Stimulated activated CD8-positive, alpha-beta memory T cell treated with anti-CD3 and anti-CD28 coated beads, Interleukin-2, amount 100 ng/mL, for 1 hour (primary cell): Measurements from ENCODE around the gene TBC1D10B.

Source experiments
- DNase-seq, 2 donors: peaks; one replicate each; pipeline ENCODE4 v3.0.0-alpha.2; 2020; ENCODE audit warnings: low read depth in 2 of 2

TBC1D10B gene, protein sequence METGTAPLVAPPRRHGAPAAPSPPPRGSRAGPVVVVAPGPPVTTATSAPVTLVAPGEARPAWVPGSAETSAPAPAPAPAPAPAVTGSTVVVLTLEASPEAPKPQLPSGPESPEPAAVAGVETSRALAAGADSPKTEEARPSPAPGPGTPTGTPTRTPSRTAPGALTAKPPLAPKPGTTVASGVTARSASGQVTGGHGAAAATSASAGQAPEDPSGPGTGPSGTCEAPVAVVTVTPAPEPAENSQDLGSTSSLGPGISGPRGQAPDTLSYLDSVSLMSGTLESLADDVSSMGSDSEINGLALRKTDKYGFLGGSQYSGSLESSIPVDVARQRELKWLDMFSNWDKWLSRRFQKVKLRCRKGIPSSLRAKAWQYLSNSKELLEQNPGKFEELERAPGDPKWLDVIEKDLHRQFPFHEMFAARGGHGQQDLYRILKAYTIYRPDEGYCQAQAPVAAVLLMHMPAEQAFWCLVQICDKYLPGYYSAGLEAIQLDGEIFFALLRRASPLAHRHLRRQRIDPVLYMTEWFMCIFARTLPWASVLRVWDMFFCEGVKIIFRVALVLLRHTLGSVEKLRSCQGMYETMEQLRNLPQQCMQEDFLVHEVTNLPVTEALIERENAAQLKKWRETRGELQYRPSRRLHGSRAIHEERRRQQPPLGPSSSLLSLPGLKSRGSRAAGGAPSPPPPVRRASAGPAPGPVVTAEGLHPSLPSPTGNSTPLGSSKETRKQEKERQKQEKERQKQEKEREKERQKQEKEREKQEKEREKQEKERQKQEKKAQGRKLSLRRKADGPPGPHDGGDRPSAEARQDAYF

DNA sequence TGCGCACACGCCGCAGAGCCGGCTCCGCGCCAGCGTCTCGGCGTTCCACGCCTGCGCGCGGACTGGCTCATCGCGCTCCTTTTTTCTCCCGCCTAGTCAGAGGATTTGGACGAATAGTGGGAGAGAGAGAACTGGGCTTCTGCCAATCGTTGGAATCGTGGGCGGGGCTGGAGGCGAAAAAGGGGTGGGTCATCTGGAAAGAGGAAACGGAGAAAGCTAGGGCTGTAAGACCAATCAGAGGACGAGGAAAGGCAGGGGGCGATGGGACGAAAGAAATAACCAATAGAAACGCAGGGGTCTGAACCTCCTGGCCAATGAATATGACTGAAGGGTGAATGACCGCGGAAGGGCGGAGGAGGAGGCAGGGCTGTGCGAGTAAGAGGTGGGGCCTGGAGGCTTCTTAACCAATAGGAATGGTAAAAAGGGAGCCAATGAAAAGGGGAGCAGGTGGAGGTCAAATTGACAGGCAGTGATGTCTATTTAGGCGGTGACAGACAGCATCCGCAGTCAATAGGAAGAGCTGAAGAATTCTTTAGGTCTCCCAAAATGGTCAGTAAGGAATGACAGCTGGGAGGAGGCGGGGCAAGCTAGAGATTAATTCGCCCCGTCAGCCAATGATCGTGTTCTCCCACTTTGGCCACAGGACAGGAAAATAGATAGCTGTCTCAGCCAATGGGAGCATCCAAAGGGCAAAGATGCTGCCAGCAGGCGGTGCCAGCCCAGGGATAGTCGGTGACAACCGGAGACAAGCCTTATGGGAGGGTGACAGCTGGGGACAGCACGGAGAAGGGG lies at the start of gene TBC1D10B:
Gene TBC1D10B (minus strand): TSS at position 39 of the 792 bp plus-strand sequence. CDS start 311 bp downstream, outside the sequence.
- peak; percentile 96 to 98 for DNase-seq

DNA sequence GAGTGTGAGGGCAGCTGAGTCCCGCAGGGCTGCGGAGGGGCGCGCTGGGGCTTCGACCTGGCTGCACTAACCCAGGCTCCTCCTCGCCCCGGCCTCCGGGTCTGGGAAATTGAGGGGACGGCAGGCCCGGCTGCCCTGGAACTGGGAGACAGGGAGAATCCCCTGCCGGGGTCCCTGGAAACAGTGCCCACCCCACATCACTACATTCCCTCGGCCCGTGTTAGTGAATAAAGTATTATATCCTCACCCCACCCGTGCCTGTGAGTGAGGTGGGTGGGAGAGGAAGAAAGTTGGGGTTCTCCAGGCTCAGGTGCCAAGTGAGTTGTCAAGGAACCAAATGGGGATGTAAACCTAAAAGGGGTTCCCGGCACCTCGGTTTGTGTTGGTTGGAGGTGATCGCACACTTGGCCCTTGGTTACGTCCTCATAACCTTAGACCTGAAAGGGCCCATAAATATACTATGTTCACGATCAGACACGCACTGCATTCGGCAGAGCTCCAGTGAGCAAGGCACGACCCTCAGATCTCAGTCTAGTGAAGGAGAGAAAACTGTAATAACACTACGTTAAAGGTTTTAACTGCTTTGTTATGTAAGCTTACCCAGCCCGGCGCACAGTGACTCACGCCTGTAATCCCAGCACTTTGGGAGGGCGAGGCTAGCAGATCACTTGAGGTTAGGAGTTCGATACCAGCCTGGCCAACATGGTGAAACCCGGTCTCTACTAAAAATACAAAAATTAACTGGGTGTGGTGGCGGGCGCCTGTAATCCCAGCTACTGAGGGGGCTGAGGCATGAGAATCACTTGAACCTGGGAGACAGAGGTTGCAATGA lies 48.3 kb upstream of the TBC1D10B start:
- DNase-seq, result no peak

DNA sequence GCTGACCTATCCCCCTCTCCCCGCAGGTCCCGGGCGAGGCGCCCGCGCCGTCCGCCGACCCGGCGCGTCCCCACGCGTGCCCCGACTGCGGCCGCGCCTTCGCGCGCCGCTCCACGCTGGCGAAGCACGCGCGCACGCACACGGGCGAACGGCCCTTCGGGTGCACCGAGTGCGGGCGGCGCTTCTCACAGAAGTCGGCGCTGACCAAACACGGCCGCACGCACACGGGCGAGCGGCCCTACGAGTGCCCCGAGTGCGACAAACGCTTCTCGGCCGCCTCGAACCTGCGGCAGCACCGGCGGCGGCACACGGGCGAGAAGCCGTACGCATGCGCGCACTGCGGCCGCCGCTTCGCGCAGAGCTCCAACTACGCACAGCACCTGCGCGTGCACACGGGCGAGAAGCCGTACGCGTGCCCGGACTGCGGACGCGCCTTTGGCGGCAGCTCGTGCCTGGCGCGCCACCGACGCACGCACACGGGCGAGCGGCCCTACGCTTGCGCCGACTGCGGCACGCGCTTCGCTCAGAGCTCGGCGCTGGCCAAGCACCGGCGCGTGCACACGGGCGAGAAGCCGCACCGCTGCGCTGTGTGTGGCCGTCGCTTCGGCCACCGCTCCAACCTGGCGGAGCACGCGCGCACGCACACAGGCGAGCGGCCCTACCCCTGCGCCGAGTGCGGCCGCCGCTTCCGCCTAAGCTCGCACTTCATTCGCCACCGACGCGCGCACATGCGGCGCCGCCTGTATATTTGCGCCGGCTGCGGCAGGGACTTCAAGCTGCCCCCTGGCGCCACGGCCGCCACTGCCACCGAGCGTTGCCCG lies 47.4 kb upstream of the TBC1D10B start:
- DNase-seq, result peak; percentile 75 to 80

DNA sequence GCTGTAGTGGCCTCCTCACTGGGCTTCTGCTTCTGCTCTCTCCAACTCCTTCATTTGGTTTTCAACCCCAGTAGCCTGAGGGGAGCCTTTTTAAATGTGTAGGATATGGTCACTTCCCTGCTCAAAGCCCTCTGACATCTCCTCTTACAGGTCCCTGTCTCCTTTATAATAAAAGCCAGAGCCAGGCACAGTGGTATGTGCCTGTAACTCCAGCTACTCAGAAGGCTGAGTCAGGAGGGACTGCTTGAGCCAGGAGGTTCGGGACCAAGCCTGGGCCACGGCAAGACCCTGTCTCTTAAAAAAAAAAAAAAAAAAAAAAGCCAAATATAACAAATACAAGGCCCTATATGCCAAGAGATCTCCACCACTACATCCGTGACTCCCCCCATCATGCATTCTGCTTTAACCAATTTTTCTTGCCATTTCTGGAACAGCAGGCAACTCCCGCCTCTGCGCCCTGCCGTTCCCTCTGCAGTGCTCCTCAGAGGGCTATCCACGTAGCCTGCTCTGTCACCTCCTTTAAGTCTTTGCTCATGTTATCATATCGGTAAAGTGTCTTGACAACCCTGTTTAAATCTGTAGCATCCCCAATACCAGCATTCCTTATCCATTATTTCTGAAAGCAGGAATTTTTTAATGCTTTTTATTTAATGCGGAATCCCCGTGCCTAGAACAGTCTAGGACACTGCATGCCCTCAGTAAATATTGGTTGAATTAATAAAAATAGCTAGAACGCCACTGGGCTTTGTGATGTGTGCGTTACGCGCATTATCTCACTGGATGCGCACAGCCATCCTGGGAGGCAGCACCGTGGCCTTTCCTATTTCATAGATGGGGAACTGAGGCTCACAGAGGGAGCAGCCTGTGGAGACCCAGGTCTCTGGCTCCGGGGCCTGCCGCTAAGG lies 46.6 kb upstream of the TBC1D10B start:
- DNase-seq, result no peak

DNA sequence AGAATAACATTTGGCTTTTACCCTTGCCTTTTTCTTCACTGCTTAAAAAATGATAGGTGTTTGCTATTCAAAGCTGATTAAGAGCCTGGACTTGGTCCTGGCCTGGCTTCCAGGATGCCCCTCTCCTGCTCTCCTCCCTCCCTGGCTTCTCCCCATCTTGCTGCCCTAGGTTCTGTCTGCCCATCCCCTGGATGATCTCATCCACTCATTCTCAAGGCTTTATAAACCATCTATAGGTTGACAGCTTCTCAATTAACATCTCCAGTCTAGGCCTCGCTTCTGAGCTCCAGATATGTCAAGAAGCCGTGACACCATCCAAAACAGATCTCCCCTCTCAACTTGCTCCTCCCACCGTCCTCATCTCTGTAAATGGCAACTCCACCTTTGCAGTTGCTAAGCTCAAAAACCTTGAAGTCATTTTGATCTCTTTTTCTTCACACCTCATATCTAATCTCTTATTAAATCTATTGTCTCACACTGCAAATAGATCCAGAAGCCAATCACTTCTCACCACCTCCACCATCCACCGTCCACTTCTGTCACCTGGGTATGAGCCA lies 45.8 kb upstream of the TBC1D10B start:
- DNase-seq, result no peak

DNA sequence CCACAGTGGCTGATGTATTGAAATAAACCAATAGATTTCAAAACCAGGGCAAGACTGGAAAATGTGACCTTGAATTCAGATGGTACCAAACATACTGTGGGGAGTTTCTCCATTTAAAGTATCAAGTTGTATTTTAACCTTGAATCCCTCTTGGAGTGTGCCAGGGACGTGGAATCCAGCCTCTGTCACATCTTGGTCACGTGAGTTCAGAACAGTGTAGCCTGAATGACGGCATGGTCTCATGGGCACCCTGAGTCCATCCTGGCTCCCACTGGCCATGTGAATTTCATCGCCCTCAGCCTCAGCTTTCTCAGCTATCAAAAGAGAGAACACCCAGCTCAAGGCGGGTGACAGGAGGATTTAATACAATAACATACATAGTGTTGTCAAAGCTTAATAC lies 43.9 kb upstream of the TBC1D10B start:
- no peak for DNase-seq

DNA sequence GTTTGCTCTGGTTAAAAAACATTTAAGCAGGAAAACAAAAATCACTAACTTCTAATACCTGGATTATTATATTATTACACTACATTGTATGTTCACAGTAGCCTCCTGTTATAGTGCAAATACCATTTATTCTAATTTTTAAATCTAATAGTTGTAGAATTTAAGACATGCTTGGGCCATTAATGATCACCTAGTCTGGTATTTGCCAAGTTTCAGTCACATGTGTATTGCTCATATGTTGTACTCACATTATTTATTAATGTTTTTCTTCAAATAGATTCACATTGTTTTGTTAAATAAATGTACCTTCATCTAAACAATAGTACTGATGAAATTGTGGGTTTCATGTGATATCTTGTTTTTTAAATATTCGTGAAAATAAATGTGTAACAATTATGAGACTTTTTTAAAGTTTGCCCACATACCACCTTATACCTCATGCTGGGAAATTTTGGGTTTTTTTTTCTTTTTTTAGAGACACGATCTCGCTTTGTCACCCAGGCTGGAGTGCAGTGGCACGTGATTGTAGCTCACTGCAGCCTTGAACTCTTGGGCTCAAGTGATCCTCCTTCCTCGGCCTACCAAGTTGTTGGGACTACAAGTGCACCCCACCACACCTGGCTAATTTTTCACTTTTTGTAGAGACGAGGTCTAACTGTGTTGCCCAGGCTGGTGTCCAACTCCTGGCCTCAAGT lies 43.0 kb upstream of the TBC1D10B start:
- DNase-seq, result no peak

DNA sequence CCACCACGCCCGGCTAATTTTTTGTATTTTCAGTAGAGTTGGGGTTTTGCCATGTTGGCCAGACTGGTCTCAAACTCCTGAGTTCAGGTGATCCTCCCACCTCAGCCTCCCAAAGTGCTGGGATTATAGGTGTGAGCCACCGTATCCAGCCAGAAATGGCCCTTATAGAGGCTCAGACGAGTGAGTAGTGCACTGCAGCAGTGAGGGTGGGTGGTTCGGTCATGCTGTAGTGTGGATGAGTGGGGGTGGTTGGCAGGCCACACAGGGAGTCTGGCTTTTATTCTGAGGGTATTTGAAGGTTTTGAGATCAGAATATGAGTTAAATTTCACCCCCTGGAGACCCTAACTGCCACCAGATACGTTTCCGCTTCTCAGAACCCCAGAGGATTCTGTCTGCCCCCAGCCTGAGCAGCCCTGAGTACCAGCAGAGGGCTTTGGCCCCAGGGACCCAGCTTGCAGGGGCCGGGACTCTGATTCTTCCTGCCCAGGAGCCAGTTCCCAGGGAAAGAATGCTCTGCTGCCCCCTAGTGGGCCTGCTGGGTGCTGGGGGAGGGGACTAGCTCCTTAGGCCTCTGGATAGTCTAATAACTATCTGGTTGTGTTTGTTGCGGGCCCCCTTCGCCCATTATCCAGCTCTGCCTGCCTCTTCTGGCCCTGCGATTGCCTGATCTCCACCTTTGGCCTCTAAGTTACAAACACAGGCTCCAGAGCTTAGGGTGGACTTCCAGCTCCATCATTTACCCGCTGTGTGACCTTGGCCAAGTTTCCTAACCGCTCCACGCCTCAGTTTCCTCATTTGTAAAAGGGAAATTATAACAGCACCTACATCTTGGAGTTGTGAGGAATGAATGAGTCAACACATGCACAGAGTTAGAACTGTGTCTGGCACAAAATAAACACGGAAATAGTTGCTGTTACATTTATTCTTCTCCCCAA lies 39.1 kb upstream of the TBC1D10B start:
- DNase-seq, result peak; percentile 87 to 88

DNA sequence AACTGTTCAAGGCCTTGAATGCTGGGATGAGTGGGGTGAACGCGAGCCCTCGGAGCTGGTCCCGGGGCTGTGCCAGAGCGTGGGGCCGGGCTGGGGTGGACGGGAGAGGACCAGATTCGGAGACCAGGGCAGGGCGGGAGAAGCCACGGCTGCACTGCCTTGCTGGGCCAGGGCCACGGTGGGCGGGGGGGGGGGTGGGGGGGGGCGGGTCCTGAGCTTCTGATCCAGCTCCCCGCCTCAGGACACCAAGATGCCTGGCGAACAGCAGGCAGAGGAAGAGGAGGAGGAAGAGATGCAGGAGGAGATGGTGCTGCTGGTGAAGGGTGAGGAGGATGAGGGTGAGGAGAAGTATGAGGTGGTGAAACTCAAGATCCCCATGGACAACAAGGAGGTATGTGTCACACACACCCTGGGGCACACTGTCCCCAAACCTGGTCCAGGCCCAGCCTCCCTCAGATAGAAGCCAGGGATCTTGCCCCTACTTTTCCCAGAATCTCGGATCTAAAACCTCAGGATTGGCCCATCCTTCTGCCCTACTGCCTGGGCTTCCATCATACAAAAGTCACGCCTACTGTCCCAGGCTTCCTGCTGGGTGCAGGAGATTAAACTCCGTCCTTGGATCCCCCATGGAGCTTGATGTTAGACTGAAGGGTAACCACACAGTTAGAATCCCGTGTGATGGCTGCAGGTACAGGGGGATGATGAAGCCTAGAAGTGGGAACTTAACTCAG lies 37.7 kb upstream of the TBC1D10B start:
- DNase-seq, result no peak

DNA sequence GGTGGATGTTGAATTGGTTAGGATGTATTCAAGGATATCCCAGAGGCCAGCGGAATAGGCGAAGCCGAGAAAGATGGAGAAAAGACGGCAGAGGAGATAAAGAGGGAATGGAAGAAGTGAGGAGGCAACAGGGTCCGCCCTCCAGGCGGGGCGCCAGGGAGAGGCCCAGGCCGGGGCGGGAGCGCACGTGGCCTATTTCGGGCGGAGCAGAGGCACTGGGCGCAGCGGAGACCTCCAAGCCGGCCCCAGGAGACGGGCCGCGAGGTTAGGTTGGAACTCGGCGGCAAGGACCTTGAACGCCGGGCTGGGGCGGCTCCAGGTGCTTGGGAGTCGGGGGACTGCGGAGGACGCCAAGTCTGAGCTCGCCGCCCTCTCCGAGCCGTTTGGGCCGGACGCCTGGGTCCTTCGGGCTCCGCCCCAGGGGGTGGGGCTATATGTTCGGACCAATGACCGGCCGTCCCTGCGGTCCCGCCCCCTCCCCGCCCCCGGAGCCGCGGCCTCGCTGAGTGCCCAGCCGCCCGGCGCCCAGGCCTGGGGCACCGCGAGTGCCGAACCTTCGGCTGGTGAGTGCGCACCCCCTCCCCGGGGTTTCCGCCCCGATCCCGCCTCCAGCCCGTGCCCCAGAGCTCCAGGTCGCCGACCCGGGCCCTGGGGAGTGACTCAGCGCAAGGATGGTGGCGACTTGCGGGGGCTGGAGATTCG lies 37.0 kb upstream of the TBC1D10B start, which contains the start of gene ZNF771:
Gene ZNF771 (plus strand): TSS at position 505 of the 702 bp plus-strand sequence. CDS start 448 bp downstream, outside the sequence.
- DNase-seq, result peak; percentile 77 to 79

DNA sequence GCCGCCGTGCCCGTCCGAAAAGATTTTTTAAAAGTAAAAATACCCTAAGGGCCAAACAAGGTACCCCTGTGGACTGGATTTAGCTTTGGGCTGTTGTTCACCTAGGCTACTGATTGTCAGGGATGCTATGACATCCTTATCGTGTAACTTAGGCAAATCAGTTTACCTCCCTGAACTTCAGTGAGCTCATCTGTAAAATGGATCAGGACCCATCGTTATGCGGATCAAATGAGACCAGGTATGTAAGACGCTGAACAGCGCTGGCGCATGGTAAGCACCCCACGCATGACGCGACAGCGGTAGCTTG lies 36.5 kb upstream of the TBC1D10B start:
- DNase-seq, result no peak

DNA sequence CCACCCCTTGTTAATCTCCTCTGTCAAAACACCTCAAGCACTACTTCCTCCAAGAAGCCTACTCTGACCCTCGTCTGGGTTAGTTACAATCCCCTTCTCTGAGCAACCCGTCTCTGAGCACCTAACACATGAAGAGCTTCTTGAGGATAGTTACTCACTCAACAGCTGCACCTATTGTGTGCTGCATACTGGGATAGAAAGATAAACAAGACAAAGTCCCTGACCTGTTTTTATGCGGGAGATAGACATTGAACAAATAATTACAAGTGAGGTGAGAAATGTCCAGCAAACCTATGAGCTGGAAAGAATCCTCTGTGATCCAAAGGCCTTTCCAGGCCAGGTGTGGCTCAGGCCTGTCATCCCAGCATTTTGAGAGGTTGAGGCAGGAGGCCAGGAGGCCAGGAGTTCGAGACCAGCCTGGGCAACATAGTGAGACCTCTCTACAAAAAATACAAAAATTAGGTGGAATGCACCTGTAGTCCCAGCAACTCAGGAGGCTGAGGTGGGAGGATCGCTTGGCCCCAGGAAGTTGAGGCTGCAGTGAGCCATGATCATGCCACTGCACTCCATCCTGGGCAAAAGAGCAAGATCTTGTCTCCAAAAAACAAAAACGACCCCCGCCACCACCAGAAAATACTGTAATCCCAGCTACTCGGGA lies 31.6 kb upstream of the TBC1D10B start:
- DNase-seq, result no peak

DNA sequence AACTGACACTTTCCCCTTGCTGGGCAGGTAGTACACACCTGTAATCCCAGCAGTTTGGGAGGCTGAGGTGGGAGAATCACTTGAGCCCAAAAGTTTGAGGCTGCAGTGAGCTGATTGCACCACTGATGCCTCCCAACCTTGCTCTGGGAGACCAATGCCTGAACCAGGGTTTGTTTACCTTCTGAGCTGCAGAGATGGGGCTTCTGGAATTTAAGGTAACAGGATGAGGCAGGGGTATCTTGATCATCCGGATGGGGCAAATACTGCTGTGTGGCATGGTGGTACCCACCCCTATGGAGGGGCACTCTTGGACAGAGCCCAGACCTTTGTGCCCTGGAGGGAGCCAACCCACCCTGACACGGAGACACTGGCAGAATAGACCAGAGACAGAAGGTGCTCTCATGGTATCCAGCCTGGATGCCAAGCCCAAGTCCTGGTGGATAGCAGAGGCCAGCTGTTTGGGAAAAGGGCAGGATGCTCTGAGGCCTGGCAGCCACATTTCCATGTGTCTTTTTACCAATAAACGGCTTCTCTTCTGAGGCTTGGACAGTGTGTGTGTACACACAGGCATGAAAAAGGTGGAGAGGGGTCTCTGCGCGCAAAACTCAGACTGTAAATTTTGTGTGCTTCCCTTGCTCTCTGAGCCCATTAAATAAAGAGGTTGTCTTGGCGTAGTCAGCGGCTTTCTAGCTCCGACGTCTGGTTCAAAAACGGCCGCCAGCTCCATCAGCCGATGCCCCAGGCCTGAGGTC lies 29.3 kb upstream of the TBC1D10B start:
- no peak for DNase-seq

DNA sequence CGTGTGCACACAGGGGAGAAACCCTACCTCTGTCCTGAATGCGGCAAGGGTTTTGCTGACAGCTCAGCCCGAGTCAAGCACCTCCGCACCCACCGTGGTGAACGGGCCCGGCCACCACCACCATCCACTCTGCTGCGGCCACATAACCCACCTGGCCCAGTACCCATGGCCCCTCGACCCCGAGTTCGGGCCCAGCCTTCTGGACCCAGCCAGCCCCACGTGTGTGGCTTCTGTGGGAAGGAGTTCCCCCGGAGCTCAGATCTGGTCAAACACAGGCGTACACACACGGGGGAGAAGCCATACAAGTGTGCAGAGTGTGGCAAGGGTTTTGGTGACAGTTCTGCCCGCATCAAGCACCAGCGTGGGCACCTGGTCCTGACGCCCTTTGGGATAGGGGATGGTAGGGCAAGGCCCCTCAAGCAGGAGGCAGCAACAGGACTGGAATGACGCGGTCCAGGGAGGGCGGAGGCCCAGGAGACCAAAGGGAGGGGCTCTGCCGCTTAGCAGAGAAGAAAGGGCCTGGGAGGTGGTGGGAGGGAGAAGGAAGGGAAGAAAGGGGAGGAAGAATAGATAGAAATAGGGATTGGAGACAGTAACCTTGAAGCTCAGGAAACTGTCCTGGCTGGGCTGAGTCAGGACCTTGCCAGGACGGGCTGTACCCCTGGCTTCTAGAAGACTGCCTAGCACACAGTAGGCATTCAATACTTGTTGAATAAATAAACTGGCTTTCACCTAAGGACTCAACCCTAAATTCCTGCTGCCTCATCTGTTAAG lies 28.6 kb upstream of the TBC1D10B start:
- no peak for DNase-seq
